Effector memory CD4-positive, alpha-beta T cell (primary cell): ENCODE results near the gene P3H3.
"Not testable (repeated sequence)": the region's sequence is repeated elsewhere in the genome, so short reads cannot be mapped to it uniquely, and the experiment has no call there.

Source experiments
- DNase-seq, 3 donors: peaks; one replicate each; pipeline ENCODE4 v3.0.0-alpha.2; 2020
- H3K27ac ChIP-seq: 2 replicates; pipeline ENCODE4 v1.7.0; 2013; ENCODE audit warnings: mild to moderate bottlenecking, low read length, moderate library complexity; ENCODE audit not compliant: insufficient read depth, poor library complexity, severe bottlenecking
- H3K27me3 ChIP-seq: replicated peaks from 2 replicates; pipeline ENCODE4 v1.7.0; 2013; ENCODE audit warnings: mild to moderate bottlenecking, low read length; ENCODE audit not compliant: insufficient read depth, control insufficient read depth, poor library complexity, severe bottlenecking
- H3K36me3 ChIP-seq: 2 replicates; pipeline ENCODE4 v1.7.0; 2013; ENCODE audit warnings: mild to moderate bottlenecking, low read length, moderate library complexity; ENCODE audit not compliant: control insufficient read depth, insufficient read depth
- H3K4me1 ChIP-seq: 2 replicates; pipeline ENCODE4 v1.7.0; 2013; ENCODE audit warnings: low read length, mild to moderate bottlenecking; ENCODE audit not compliant: control insufficient read depth, insufficient read depth, poor library complexity, severe bottlenecking
- H3K4me3 ChIP-seq: 2 replicates; pipeline ENCODE4 v1.7.0; 2013; ENCODE audit warnings: low read length, low read depth, mild to moderate bottlenecking; ENCODE audit not compliant: insufficient read depth, poor library complexity, severe bottlenecking
- H3K9me3 ChIP-seq: 2 replicates; pipeline ENCODE4 v1.7.0; 2013; ENCODE audit warnings: mild to moderate bottlenecking, low read length, moderate library complexity; ENCODE audit not compliant: control insufficient read depth

P3H3 gene

GRCh38 chr12:6865307-6865706, 37.1 kb downstream of the P3H3 start:
- H3K27me3 ChIP-seq, H3K27ac ChIP-seq, H3K4me3 ChIP-seq, H3K9me3 ChIP-seq, DNase-seq: not testable (repeated sequence)
- Histone ChIP-seq H3K36me3 (peaks cover 41% of the 10 kb centered on the region), H3K4me1 (peaks cover 27% of the 10 kb centered on the region)

- peaks cover 38% of the 10 kb centered on the region for H3K36me3 ChIP-seq
- H3K27me3 ChIP-seq: no peaks in the 10 kb centered on the region
- no peak for DNase-seq
- no peaks in the 10 kb centered on the region for H3K9me3 ChIP-seq
- H3K27ac ChIP-seq: peak overlapping the region; percentile 79
- H3K4me1 ChIP-seq: peaks cover 34% of the 10 kb centered on the region
- peak overlapping the region; percentile 93 for H3K4me3 ChIP-seq
Observed at GRCh38 chr12:6866163-6866919, 38.1 kb downstream of the P3H3 start.

DNA sequence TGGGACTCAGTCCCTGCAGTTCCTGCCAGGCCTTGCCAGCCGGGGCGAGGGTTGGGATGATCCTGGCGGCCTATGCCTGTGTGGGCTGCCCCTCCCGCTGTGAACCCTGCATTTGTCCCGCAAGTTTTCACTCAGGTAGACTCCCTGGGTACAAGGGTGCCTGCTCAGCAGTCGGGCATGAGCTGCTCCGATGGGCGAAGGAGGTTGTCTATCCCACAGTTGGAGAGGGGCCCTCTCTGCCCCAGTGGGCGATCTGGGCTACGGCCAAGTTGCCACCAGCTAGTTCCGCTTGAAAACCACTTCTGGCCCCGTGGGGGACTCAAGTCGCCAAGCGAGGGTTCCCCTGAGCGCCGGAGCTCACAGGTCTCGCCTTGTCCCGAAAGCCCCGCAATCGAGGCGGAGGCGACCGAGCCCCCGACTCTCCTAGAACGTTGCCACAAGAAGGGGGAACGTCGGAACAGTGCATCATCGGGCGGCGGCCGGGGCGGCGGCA, 38.8 kb downstream of the P3H3 start:
- Histone ChIP-seq H3K9me3 (no peaks in the 10 kb centered on the region), H3K36me3 (peaks cover 31% of the 10 kb centered on the region)

DNA sequence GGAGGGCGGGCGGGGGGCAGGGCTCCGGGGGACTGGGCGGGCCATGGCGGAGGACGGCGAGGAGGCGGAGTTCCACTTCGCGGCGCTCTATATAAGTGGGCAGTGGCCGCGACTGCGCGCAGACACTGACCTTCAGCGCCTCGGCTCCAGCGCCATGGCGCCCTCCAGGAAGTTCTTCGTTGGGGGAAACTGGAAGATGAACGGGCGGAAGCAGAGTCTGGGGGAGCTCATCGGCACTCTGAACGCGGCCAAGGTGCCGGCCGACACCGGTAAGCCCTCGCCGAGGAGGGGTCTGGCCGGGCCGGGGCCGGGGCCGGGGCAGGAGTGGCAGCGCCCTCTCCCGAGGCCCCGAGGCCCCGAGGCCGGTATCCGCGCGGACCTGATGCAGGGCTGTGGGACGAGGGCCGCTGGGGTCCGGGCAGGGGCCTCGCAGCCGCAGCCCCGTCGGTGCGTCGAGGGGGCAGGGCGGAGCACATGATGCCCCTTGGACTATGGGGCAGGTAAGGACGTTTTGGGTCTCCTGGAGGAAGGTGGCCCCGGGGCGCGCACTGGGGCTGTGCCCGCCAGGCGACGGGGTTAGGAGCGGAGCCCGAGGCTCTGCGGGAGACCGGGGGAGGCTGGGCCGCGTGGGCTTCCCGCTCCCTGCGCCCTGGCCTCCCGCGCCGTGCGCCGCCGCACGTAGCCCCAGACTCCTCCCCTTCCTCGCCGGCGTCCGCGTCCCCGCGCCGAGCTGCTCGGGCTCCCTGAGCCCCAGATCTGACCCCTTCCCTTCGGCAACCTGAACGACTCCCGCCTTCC, 39.4 kb downstream of the P3H3 start, which contains the start of gene TPI1:
TSS of gene TPI1 (plus strand) at position 119 of the 798 bp plus-strand sequence. CDS start at position 155, 36 bp downstream.
- peak; percentile 66 to 79 (median 75) for DNase-seq
- peaks cover 44% of the 10 kb centered on the region for H3K4me1 ChIP-seq
- H3K36me3 ChIP-seq: peaks cover 28% of the 10 kb centered on the region

More for the DNA sequence above, 38.8 kb downstream of the P3H3 start:
- DNase-seq: no peak
- H3K27me3 ChIP-seq: no peaks in the 10 kb centered on the region
- peaks cover 40% of the 10 kb centered on the region for H3K4me1 ChIP-seq
- H3K27ac ChIP-seq: peak overlapping the region; percentile 79
- peak overlapping the region; percentile 93 for H3K4me3 ChIP-seq

GRCh38 chr12:6868211-6869048, 40.2 kb downstream of the P3H3 start:
- H3K4me3 ChIP-seq: peak overlapping the region; percentile 93
- H3K27ac ChIP-seq: peak overlapping the region; percentile 79
- peaks cover 44% of the 10 kb centered on the region for H3K4me1 ChIP-seq
- no peaks in the 10 kb centered on the region for H3K27me3 ChIP-seq
- no peaks in the 10 kb centered on the region for H3K9me3 ChIP-seq
- DNase-seq: no peak
- H3K36me3 ChIP-seq: peaks cover 20% of the 10 kb centered on the region

More for the DNA sequence above, 39.4 kb downstream of the P3H3 start, which contains the start of gene TPI1:
- no peaks in the 10 kb centered on the region for H3K9me3 ChIP-seq
- H3K27me3 ChIP-seq: no peaks in the 10 kb centered on the region
- peak within 1 kb of the TSS; percentile 93 for H3K4me3 ChIP-seq
- peak within 1 kb of the TSS; percentile 79 for H3K27ac ChIP-seq

GRCh38 chr12:6869049-6870021, 41.1 kb downstream of the P3H3 start:
- Histone ChIP-seq H3K27ac (peak overlapping the region; percentile 79), H3K36me3 (peaks cover 12% of the 10 kb centered on the region), H3K4me1 (peaks cover 44% of the 10 kb centered on the region), H3K9me3 (no peaks in the 10 kb centered on the region), H3K4me3 (no peak overlapping the region), H3K27me3 (no peaks in the 10 kb centered on the region)
- DNase-seq: peak; percentile 66 to 79 (median 69)

DNA sequence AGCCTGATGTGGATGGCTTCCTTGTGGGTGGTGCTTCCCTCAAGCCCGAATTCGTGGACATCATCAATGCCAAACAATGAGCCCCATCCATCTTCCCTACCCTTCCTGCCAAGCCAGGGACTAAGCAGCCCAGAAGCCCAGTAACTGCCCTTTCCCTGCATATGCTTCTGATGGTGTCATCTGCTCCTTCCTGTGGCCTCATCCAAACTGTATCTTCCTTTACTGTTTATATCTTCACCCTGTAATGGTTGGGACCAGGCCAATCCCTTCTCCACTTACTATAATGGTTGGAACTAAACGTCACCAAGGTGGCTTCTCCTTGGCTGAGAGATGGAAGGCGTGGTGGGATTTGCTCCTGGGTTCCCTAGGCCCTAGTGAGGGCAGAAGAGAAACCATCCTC, 42.1 kb downstream of the P3H3 start:
- H3K27ac ChIP-seq, H3K27me3 ChIP-seq, H3K9me3 ChIP-seq, DNase-seq, H3K4me3 ChIP-seq: not testable (repeated sequence)
- Histone ChIP-seq H3K36me3 (peaks cover 12% of the 10 kb centered on the region), H3K4me1 (peaks cover 44% of the 10 kb centered on the region)

DNA sequence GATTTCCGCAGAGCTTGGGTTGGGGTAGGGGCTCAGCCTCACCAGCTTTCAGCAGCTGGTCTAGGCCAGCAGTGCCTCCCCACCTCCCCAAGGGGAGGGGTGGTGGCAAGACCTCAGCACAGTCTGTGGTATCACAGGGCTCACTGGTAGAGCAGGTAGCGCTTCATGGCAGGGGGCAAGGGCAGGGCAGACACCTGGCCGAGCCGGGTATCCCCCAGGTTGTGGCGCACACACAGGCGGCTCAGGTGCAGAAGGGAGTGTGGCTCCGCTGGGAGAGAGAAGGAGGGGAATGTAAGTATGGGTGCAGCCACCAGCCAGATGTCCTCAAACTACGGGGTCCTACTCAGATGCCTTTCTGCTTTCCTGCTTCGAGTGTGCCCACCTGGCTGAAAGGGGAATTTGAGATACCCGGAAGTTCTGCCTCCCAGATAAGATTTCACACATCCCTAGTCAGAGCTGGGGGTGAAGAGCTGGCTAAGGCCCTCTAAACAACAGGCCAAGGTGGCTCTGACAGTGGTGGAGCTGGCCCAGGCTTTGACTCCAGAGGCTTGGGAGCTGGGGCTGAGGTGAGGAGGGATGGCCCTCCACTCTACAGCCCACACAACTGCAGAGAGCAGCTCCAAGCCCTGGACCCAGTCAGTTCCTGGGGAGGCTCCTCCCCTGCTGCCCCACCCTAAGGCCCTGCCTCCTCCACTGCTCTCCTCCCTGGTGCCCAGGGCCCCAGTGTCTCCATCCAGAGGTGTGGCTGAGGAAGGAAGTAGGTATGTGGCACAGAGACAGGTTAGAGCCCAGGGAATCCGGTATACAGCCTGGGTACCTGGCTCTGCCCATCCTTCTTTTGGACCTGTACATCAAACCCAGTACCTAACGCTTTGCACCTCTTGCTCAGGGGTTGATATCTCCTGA, 43.1 kb downstream of the P3H3 start:
- no peaks in the 10 kb centered on the region for H3K9me3 ChIP-seq
- no peaks in the 10 kb centered on the region for H3K27me3 ChIP-seq
- peak overlapping the region; percentile 82 for H3K27ac ChIP-seq
- H3K36me3 ChIP-seq: peaks cover 12% of the 10 kb centered on the region
- peak overlapping the region; percentile 83 for H3K4me3 ChIP-seq
- peak in 1 of 3 donors; percentile 21 for DNase-seq
- H3K4me1 ChIP-seq: peaks cover 44% of the 10 kb centered on the region
